NCI-H748 treated with DMSO at 0.1 percent for 48 hours (cell line): ENCODE results near the gene CFAP141.

Experiments used
- DNase-seq: peaks from one replicate; lab custom pipeline; 2025; lab: John Stamatoyannopoulos, UW

The CFAP141 gene

GRCh38 chr1:154171880-154172279 lies 34.3 kb downstream of the CFAP141 start:
- DNase-seq = no peak

DNA sequence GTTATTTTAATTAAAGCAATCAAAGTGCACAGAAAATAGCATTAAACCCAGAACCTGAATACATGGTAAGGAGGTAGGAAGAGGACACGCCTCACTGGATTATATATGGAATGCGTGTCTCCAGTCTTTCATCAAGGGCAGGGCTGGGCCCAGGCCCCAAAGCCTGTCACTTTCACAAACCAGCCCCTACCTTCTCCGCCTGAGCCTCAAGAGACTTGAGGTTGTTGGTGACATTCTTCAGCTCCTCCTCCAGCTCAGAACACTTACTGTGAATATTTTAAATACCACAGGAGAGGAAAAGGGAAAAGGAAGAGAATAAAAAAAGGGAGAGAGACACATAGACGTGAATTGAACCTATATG lies 34.9 kb downstream of the CFAP141 start:
- DNase-seq = no peak

DNA sequence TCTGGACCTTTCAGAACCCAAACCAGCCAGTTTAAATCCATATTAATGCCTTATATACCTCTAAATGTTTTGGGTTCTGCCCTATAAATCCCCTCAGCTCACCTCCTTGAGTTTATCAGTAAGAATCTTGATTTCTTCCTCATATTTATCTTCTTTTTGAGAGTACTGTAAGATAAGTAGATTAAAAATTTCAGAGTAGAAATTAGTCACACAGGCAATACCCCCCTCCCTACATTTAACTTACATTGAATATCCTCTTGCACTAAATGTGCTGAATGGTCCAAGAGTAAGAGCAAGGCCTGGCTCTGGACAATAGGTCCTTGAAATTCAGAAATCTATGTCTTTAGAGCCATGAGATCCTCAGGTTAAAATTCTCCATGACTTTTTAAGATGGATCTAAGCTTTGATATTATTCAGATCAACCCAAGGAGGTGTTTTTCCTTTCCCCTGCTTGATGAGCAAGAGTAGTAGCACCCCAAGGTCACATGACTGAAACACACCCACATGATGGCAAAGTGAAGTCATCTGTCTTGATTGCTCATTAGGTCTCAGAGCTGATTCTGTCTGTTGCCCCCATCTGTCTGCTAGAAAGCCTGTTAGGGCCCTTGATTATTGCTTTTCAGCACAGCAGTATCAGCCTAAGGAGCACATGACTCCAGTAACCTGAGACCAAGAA lies 35.4 kb downstream of the CFAP141 start:
- DNase-seq = no peak

DNA sequence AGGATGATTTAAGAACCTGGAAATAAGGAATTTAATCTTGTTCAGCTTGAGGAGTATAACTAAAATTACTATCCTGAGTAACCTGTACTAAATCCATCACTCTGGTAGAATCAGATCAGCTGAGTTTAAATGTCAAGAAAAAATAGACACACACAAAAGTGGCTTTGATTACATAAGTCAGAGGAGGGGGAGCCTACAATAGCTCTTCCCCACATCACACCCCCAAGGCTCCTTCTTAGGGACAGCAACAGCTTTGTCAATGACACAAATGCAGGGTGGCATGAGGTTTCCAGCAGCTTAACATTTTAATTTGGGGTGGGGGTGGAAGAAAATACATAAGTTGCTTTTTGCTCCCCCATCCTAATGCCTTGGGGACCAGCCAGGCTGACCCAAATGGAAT lies 38.7 kb downstream of the CFAP141 start:
- DNase-seq = no peak

DNA sequence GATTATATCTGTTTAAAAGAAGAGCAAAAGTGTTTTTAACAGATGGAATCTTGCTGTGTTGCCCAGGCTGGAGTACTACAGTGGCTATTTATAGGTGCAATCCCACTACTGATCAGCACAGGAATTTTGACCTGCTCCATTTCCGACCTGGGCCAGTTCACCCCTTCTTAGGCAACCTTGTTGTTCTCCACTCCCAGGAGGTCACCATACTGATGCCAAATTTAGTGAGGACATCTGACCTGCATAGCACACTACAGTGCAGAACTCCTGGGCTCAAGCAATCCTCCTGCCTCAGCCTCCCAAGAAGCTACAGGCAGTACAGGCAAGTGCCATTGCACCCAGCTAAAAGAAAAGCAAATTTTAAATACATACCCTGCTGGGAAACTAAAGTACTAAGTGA lies 39.9 kb downstream of the CFAP141 start:
- DNase-seq = no peak

DNA sequence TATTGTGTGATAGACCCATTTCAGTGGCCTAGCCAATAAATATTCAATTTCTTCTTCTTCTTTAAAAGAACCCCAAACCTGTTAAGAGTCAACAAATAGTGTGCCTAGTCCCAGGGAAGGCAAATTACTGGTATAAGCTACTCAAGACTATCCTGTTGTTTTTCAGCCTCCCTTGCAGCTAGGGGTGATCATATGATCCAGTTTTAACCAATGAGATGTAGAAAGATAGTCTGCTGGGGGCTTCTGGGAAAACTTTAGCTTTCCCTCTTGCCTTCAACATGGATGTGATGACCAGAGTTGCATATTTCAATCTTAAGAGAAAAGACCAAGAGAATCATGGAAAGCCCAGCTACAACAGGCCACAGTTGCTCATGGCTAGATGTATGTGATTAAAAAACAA lies 46.6 kb downstream of the CFAP141 start:
- DNase-seq = no peak

GRCh38 chr1:154158307-154159125 lies 47.6 kb downstream of the CFAP141 start:
- DNase-seq = no peak

GRCh38 chr1:154157520-154158306 lies 48.4 kb downstream of the CFAP141 start:
- DNase-seq = no peak

- no peak for DNase-seq
Observed at GRCh38 chr1:154155251-154155650, 50.9 kb downstream of the CFAP141 start.

DNA sequence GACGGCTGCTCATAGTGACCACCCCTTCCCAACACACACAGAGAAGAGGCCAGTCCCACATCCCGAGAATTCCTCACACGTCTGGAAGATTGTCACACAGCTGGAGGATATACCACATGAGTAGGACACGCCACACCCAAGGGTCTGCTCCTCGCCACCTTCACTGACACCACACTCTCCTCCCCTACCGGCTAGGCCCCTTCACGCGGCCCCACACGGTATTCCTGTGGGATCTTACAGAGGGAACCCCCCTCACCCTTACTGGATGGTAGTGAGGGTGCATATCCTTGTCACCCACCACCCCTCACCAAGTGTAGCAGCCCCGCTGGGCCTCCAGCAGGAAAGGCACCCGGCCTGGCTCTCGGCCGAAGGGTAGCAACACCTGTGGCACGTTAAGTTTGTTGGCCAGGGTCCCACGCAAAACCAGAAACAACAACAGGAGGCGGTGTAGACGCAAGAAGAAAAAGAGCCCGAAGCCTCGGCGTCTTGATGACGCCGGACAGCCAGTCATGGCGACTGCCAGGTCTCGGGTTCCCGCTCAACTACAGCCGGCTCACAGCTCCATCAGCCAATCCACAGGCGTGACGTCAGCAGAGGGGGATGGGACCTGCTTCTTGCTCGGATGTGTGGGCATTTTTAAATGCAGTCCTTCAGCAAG lies 51.5 kb downstream of the CFAP141 start, which contains the start of gene NUP210L:
NUP210L (minus strand) TSS at position 540 of the 658 bp plus-strand sequence.
- DNase-seq = no peak

DNA sequence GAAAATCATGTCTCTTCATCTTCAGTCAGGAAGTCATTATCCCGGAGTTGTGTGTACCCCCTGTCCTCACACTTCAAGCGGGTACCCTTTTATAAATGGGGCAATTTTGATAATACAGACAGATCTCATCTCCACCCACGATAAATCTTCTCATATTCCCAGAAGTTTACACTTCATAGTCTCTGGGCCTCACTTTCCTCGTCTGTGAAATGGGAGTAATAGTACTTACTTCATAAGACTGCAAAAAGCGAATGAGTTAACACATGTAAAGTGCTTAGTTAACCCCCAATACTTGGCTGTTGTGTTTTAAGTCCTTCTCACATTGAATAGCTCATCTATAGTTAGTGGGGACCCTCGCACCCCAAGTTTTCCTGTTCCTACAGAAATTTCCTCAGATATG lies 52.1 kb downstream of the CFAP141 start:
- no peak for DNase-seq

GRCh38 chr1:154151311-154151710 lies 54.8 kb downstream of the CFAP141 start:
- DNase-seq = no peak
